Stimulated activated CD8-positive, alpha-beta memory T cell treated with anti-CD3 and anti-CD28 coated beads, Interleukin-15, amount 100 ng/mL, for 24 hours (primary cell): Measurements from ENCODE around the gene LIMD2.

Experiments
- DNase-seq: peaks from one replicate; pipeline ENCODE4 v3.0.0-alpha.2; 2020; ENCODE audit warnings: low read depth

The LIMD2 gene

DNA sequence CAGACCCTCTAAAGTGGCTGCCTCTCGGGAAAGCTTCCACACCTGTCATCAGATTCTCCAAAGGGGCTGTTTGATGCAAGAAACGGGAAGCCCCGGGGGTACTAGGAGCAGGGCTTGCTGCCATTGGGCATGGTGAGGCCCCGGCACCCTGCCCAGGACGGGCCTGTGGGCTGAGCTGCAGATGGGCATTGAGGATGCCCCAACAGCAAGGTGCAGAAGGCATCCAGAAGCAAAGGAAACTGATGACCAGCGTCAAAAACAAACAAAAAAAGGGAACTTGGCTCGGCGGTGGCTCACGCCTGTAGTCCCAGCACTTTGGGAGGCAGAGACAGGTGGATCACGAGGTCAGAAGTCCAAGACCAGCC is 1.5 kb upstream of the LIMD2 start:
- DNase-seq, result no peak

DNA sequence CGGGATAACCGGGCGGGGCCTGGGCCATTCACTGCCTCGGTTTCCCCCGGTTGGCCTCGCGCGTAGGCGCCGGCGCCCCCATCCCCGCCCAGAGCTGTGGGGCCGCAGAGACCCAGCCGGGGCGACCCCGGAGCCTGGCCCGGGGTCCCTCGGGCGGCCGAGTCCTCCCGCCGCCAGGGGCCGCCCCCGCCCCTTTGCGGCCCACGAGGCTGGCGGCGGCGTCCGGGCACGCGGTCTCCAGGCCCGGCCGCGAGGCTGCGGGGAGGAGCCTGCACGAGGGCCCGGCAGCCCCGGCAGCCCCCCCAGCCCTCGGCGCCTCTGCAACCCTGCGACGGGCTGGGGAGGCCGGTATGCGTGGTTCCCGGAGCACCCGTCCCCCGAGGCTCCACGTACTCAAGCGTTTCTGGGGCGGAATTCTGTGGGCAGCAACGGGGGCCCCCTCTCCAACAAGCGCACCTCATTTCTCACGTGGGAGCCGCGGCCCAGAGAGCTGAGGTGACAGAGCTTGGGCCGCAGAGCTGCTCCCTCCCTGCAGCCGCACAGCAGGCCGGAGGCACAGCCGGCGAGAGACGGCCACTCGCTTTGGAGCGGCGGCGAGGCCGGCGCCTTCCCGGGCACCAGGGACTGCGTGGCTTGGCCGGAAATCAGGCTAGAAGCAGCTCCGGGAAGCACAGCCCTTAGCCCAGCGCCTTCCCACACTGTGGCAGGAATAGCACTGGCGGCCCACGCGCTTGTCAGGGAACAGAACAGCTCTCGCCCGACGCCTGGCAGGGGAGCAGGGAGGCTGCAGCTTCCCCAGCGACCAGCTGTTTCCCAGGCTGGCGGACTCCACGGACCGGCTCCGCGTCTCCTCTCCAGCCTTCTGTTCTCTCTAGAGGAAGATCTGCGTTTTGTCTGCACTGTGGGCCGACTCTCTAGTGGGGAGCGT is 867 bp upstream of the LIMD2 start:
- DNase-seq, result peak; percentile 29

DNA sequence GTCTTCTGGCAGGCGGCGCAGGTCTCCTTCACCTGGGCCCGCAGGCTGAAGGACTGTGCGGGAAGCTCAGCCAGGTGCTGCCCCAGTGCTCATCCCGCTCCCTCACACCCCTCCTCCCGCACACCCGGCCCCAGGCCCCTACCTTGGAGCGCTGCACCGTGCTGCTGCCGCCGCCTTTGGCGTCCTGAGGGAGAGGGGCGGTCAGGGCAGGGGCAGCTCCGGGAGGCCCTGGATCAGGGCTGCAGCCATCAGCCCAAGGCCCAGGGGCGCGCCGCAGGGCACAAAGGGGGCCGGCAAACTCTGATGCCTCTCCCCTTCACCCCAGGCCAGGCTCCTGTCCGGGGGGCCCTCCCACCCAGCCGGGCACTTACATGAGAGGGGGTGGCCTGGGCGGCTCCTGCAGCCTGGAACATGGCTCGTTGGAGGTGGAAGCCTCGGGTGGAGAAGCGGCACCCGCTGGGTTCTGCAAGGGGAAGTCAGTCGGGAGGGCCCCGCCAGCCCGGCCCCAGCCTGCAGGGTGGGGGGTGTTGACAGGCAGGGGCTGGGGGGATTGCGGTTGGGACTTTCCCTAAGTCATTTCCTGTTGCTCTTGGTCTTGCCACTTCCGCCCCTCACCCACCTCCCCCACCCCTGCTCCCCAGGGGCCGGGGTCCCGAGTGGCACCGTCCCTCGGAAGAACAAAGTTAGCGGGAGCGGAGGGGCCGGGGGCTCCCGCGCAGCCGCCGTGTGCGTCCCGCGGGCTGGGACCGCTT is 863 bp downstream of the LIMD2 start:
- peak; percentile 58 for DNase-seq

DNA sequence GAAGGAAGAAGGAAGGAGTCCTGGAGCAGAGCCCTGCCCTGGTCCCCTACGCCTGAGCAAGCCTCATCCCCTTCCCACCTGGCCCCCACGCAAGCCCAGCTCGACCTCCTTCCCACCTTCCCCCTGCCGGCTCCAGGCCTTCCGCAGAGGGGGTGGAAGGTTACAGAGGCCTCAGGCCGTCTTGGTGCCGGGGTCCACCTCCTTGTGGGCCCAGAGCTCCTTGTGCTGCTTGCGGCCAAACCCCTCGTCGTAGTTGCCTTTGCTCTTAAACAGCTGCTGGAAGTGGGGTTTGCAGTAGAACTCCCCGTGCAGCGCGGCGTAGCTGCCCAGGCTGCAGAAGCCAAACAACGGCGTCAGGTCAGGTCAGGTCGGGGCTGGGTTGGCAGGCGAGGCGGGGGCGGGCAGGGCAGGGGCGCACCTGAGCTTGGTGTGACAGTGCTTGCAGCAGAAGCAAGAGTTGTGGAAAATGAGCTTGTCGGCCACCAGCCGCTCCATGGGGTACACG is 1.5 kb downstream of the LIMD2 start:
- DNase-seq, result no peak

DNA sequence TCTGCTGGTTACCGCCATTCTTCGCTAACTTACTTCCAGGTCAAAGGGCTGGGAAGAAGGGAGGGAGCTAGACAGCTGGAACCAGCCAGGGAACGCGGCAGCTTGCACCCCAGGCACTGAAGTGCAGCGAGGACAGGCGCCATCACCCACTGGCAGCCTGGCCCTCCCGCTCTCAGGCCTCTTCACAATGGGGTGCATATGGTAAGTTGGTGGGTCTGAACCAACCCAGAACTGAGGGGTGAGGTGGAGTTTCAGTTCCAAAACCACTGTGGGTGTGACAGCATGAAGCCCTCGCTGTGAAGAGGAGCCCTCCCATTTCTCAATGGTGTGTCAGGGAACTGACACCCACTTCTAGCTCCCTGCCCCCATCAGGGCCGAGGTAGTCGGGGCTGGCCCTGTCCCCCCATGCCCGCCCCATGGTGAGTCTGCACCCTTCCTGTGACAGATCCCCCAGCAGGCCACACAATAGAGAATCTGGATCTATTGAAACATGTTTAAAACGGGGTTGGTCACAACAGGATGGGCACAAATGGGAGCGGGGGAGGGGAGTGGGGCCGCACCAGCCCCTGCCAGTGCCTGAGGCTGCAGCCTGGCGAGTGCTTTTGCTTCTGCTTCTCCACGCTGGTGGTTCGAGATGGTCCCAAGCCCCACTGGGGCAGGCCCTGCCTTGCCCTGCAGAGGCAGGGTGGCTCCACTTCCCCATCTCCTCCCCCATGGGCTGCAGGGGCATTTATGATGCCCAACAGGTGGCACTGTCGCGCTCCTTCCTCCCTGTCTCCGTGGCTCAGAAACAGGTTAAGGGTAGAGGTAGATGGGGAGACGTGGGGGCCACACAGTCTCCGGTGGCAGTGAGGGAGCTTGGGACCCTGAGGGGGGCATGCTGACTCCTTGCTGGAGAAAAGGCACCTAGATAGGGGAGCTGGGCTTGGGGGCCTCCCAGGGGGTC is 2.3 kb downstream of the LIMD2 start:
- peak; percentile 39 for DNase-seq

DNA sequence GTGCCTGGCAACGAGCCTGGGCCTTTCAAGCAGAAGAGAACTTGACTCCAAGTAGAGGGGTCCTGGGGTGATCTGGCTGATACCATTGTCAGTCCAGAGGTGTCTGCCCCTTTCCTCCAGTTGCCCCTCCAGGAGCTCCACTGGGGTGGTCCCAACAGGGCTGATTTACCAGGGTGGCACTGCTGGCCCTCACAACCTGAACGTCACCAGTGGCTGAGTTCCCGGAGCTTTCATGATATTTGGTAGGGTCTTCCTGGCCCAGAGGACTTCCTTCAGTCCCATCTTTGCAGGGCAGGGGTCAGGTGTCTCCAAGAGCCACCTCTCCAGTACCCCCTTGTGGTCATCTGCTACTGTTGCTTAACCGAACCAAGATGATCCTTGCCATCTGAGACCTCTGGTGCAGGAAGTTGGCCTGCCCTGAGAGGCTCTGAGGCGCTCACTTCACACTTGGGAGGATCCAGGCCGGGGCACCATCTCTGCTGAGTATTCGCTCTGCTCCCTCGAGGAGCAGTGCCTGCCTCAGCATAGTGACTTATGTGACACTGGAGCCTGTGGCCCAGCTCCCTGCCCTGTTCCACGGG is 3.5 kb downstream of the LIMD2 start:
- DNase-seq, result no peak

DNA sequence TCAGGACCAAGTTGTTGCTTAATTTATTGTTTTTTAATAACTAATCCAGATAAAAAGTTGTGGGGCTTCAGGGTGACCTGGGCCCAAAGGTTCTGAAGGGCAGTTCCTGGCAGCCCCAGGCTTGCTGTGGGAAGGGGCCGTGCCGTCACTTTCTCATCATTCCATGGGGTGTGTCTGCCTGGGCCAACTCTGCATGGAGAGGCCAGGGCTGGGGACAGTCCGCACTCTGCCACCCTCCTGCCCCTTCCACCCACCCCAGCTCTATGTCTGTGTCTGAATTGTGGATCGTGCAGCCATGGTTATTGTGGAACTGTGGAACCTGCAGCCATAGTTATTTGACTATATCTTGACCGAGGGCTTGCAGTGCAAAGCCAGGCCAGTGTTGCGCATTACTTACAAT is 4.0 kb downstream of the LIMD2 start:
- DNase-seq, result no peak

DNA sequence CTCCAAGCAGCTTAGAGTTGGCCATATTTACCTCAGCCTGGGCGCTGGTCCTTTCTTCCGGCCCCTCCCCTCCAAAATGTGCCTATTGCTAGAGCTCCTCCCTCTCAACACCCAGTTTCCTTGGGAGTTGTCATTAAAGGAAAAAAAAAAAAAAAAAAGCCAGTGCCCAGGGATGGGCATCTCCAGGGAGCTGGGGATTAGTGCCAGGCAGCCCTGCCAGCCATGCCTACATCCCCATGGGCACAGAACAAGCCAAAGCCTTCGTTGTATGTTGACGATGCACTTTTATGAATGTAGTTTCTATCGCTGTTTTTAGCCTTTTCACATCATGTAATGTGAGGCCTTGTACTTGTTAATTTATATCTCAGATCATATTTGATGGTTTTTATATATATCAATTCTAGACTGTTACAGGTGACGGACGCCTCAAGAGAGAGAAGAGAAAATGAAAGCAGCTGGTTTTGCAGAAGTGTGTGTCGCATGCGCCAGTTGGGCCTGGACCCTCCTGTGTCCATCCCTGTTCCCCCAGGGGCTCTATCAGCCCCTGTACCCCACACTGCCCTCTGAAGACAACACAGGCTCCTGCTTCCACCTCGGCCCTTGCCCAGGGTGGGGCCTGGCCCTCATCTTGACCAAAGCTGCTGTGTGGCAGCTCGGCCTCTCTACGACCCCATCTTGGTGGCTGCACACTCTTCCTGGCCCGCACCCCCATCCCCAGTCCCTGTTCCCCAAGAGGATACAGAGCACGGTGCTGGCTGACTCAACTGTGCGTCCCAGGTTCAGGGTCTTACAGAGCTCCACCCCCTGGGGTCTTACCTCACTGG is 4.8 kb downstream of the LIMD2 start:
- DNase-seq, result no peak

DNA sequence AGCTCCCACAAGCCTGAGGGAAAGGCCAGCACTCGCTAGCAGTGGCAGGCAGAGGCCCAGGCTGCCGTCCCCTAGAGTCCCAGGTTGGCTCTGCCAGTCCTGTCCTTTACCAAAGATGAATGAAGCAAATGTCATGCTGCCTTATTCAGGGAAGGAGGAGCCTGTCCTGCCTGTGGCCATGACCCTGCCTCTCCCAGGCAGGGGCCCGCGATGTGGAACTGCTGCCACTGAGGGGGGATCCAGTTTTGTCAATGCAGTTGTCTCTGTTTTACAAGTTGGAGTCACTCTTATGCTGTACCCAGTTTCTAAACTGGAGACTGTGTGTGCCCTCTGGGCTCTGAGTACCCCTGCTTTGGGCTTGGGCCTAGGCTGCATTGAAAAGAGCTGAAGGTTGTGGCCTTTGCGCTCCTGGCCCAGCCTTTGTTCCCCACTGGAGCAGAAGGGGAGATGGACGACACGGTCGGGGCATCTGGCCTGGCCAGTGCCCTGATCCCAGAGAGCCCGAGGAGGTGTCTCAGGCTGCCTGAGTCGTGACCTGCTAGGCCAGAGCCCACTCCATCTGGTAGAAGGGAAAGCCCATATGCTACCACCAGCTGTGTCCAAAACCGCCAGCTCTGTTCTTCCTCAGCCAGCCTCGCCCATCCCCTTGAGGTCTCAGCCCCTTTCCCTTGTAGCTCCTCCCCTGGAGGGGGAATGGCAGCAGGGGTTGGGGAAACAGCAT is 5.5 kb downstream of the LIMD2 start:
- no peak for DNase-seq

DNA sequence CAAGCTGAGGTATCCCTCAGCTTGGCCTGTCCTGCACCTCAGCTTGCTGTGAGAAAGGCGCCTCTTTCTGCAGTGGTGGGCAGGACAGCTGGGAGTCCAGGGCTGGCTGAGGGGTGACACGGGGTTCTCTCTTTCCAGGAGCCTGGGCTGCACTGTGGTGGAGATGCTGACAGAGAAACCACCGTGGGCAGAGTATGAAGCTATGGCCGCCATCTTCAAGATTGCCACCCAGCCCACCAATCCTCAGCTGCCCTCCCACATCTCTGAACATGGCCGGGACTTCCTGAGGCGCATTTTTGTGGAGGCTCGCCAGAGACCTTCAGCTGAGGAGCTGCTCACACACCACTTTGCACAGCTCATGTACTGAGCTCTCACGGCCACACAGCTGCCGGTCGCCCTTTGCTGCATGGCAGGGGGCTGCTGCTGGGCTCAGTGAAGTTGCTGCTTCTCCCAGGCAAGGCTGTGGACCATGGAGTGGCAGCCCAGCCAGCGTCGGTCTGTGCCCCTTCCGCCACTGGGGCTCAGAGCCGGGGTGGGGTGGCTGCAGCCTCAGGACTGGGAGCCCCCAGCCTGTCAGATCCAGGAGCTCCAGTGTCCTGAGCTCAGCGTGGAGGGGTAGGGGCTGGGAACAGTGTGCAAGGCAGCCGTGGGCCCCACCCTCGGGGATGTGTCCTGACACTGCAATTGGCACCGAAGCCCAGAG is 6.4 kb downstream of the LIMD2 start:
- no peak for DNase-seq

DNA sequence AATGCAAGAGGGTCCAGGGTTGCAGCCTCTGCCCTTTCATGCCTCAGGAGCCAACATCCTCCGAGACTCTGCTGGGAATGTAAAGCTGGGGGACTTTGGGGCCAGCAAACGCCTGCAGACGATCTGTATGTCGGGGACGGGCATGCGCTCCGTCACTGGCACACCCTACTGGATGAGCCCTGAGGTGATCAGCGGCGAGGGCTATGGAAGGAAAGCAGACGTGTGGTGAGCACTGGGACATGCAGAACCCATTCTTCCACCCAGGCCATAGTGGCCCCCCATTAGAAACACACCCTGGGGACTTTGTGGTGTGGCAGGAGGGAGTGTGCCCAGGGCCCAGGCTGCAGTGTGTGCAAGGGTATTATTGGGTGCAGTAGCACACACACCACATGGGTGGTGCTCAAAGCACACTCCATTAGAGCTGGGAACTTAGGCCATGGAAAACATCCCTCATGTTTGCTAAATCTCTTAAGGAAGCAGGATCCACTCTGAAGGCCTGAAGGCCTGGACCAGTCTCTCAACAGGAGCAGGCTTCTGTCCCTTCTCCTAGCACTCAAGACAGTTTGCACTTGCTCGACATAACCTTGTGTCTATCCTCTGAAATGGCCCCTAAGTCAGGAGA is 7.6 kb downstream of the LIMD2 start:
- DNase-seq, result no peak

DNA sequence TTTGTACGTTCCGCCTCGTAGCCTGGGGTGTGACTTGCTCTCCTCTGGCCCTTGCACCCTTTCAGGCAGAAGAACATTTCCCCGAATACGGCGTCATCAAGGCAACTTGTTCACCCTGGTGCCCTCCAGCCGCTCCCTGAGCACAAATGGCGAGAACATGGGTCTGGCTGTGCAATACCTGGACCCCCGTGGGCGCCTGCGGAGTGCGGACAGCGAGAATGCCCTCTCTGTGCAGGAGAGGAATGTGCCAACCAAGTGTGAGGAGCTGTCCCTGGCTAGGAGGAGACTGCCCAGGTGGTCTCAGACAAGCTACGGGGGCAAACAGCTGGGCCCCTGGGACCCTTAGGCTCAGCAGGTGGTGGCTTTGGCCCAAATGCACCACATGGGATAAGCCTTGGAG is 10.4 kb downstream of the LIMD2 start:
- no peak for DNase-seq

DNA sequence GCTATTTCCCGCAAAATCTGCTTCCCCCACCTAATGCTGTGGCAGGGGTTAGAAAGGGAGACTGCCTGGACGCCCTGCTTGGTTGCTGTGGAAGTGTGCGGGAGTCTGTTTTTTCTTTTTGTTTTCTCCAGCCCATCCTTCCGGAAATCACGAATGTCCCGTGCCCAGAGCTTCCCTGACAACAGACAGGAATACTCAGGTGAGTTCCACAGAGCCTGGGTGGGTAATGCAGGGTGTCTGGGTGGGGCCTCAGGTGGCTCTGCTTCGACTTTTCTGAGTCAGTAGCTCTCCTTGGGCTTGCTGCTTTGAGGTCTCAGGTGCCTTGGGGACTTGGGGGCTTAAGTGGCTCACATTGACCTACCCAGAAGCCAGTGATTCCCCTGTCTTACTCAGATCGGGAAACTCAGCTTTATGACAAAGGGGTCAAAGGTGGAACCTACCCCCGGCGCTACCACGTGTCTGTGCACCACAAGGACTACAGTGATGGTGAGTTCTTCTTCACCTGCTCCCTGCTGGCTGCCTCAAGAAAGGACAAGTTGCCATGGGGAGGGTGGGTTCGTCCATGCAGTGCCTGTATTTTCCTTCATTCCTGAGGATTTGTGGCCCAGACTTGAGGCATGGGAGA is 11.4 kb downstream of the LIMD2 start:
- DNase-seq, result no peak

DNA sequence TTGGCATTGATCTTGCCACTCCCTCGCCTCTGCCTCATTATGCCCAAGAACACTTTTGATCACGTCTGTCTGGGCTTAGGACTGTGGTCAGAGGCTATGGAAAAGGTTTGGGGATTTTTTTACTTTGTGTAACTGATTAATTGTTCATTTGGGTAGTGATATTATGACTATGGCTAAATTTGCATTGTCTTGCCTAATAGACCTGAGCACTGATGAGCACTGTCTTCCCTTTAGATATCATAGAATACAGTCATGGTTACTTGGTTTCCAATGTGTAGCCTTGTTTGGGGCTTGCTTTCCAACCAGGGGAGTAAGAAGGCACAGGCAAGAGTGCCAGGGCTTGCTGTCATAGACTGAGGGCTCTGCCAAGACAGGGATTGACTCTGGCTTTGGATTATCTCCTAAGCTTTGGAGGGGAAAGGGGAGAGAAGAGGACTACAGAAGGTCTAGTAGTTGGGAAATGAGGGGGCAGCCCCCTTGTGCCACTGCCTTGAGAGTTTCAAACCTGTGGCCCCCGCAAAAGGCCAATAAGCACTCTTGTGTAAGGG is 13.7 kb downstream of the LIMD2 start:
- DNase-seq, result no peak

DNA sequence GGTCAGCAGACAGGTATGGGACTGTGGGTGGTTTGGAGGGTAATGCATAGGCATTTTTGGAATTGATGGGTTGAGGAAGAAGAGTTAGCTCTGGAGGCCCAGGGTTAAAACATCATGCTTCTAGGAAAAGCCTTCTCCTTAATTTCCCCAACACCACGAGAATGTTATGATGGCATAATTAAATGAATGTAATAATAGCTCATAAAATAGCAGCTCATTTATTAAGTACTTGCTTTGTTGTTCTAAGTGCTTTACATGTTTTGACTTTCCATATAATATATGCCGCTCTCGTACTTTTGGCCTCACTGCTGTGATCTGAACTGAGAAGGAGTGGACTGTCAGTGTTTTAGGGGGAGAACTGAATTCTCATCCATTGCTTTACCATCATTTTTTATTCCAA is 14.3 kb downstream of the LIMD2 start:
- DNase-seq, result no peak

DNA sequence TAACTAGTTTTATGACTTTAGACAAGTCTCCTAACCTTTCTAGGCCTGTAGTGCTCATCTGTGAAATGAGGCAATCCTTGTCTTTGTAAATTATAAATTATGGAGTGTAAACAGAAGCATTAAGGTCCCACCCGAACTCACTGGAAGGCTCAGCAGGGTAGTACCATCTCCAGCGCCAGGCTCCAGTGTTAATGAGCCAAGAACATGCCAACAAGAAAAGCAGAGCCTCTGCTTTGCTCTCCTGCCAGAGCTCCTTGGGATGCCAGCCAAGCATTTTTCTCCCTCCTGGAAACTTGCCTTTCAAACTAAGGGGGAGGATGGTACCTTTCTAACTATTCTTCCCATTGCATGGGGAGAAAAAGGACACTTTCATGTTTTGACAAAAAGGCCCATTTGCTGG is 14.9 kb downstream of the LIMD2 start:
- DNase-seq, result no peak

DNA sequence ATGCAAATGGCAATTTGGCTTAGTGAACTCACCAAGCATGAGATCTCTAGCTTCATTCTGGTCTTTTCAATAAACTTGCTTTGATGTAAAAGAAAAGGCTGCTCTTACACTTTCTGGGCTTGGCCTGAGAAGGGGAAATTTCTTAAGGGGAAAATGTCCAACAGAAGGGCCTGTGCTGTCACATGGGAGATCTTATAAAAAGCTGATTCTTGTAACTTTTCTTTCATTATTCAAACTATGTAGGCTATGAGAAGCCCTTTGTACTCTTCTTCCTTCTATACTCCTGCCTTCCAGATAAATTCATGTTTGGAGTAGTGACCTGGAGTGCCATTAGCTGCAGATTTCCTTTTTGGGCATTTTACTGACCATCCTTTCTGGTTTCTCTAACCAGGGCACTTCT is 16.9 kb downstream of the LIMD2 start:
- no peak for DNase-seq

DNA sequence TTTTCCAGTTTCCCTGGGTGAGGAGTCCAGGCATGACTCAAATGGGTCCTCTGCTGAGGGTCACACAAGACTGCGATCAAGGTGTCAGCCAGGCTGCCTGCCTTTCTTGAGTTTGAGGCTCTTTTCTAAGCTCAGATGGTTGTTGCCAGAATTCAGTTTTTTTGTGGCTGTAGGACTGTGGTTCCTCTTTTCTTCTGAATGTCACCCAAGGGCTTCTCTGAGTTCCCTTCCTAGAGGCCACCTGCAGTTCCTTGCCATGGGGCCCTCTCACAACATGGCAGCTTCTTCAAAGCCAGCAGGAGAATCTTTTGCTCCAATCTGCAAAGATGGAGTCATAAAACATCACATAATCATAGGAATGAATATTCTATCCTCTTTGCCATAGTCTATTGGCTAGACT is 17.5 kb downstream of the LIMD2 start:
- DNase-seq, result no peak
